RWPE2 (cell line): ENCODE measurements around the gene RPAP2.
"Not testable (repeated sequence)": the region's sequence is repeated elsewhere in the genome, so short reads cannot be mapped to it uniquely, and the experiment has no call there.

Experiments
- ATAC-seq: fragments of 200-7000 bp; cut with Tn5 transposase; 3 replicates; pipeline ENCODE4 v1.9.1; 2021; ENCODE audit warnings: low read depth
- DNase-seq: peaks from one replicate; pipeline ENCODE4 v3.0.0-alpha.2; 2020; ENCODE audit warnings: low spot score
- H3K27ac ChIP-seq: fragments of 450-650 bp; 2 replicates; pipeline ENCODE4 v1.5.1; 2017; ENCODE audit warnings: mild to moderate bottlenecking; ENCODE audit not compliant: poor library complexity, severe bottlenecking
- H3K27me3 ChIP-seq: fragments of 250-450 bp; sonication (Bioruptor Pico); 2 replicates; pipeline ENCODE4 v1.5.1; 2021; ENCODE audit warnings: mild to moderate bottlenecking, moderate library complexity; ENCODE audit not compliant: insufficient read depth, poor library complexity, severe bottlenecking
- H3K36me3 ChIP-seq: fragments of 250-450 bp; sonication (Bioruptor Pico); 2 replicates; pipeline ENCODE4 v1.5.1; 2020; ENCODE audit warnings: low read depth, mild to moderate bottlenecking, moderate library complexity
- H3K4me1 ChIP-seq: fragments of 250-450 bp; sonication (Bioruptor Pico); 2 replicates; pipeline ENCODE4 v1.5.1; 2021; ENCODE audit warnings: mild to moderate bottlenecking, moderate library complexity; ENCODE audit not compliant: insufficient read depth, poor library complexity, severe bottlenecking
- H3K4me3 ChIP-seq: fragments of 250-450 bp; sonication (Bioruptor Pico); 2 replicates; pipeline ENCODE4 v1.5.1; 2021; ENCODE audit warnings: mild to moderate bottlenecking, moderate library complexity; ENCODE audit not compliant: severe bottlenecking
- H3K9me3 ChIP-seq: fragments of 250-450 bp; sonication (Bioruptor Pico); 2 replicates; pipeline ENCODE4 v1.5.1; 2021; ENCODE audit warnings: mild to moderate bottlenecking, moderate library complexity; ENCODE audit not compliant: severe bottlenecking
- CTCF ChIP-seq: fragments of 450-650 bp; IDR thresholded peaks from one replicate; pipeline ENCODE4 v1.5.1; 2017; ENCODE audit warnings: mild to moderate bottlenecking, moderate library complexity; ENCODE audit not compliant: poor library complexity, severe bottlenecking

The RPAP2 gene

DNA sequence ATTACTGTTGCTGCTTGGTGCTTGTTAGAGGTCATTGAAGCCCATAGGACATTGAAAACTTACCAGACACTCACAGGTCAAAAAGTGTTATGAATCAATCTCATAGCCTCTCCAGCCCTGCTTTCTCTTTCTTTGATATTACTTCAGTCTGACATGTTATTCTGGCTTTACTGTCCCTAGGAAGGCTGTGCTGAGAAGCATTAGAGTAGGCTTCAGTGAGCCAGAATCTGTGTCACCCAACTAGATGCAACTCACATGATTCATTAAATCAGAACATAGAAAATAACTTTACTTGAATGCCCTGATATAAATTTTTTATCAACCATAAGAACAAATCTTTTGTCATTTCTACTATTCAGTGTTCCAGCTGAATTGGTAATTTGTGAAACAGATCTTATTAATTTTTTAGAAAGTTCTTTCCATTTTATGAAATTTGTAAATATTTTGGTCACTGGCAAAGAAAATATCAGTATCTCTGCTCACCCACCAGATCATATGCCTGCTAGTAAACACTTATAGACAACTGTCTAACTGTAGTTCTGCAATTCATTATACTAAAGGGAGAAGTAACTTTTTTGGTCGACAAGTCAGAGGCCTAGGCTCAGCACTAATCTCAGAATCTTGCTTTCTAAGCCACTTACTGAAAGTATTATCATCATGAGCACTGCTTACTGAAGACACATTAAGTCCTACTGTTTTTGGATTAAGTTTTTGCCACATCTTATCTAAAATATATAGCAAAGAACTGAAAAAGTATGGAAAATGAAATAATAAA, 48.2 kb downstream of the RPAP2 start:
- H3K27me3 ChIP-seq, result no peaks in the 10 kb centered on the region
- no peak for TF ChIP-seq CTCF
- H3K27ac ChIP-seq, result no peak overlapping the region
- DNase-seq, result no peak
- no peak overlapping the region for H3K4me3 ChIP-seq
- no peak for ATAC-seq
- no peaks in the 10 kb centered on the region for H3K9me3 ChIP-seq
- peaks cover 50% of the 10 kb centered on the region for H3K36me3 ChIP-seq
- H3K4me1 ChIP-seq, result no peaks in the 10 kb centered on the region

DNA sequence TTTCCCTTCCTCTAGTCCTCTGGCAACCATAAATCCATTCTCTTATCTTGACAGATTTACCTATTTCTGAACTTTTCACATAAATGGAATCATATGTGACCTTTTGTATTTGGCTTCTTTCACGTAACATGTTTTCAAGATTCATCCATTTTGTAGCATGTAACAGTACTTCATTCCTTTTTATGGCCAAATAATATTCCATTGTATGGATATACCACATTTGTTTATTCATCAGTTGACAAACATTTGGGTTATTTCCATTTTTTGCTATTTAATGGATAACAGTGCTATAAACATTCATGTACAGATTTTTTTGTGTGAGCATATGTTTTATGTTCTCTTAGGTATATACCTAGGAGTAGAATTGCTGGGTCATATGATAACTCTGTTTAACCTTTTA, 54.0 kb downstream of the RPAP2 start:
- H3K4me1 ChIP-seq, result no peaks in the 10 kb centered on the region
- TF ChIP-seq CTCF, result no peak
- no peak overlapping the region for H3K4me3 ChIP-seq
- no peaks in the 10 kb centered on the region for H3K9me3 ChIP-seq
- peaks cover 49% of the 10 kb centered on the region for H3K36me3 ChIP-seq
- no peak overlapping the region for H3K27ac ChIP-seq
- H3K27me3 ChIP-seq, result no peaks in the 10 kb centered on the region
- ATAC-seq, result no peak
- no peak for DNase-seq

- Histone ChIP-seq H3K27ac (no peak overlapping the region), H3K27me3 (no peaks in the 10 kb centered on the region), H3K4me3 (no peak overlapping the region), H3K4me1 (peaks cover 4% of the 10 kb centered on the region), H3K36me3 (peaks cover 52% of the 10 kb centered on the region), H3K9me3 (no peaks in the 10 kb centered on the region)
- DNase-seq (no peak), ATAC-seq (no peak)
- no peak for TF ChIP-seq CTCF
Observed at GRCh38 chr1:92354259-92354658, 55.4 kb downstream of the RPAP2 start.

- DNase-seq (no peak), ATAC-seq (no peak)
- TF ChIP-seq CTCF, result no peak
- Histone ChIP-seq H3K27me3 (no peaks in the 10 kb centered on the region), H3K9me3 (no peaks in the 10 kb centered on the region), H3K4me3 (no peak overlapping the region), H3K27ac (no peak overlapping the region), H3K36me3 (peaks cover 35% of the 10 kb centered on the region), H3K4me1 (peaks cover 7% of the 10 kb centered on the region)
Observed at GRCh38 chr1:92356956-92357355, 58.1 kb downstream of the RPAP2 start.

- H3K9me3 ChIP-seq, DNase-seq, H3K27me3 ChIP-seq, H3K27ac ChIP-seq, H3K4me3 ChIP-seq, H3K4me1 ChIP-seq: not testable (repeated sequence)
- peaks cover 21% of the 10 kb centered on the region for H3K36me3 ChIP-seq
- ATAC-seq, result peak; percentile 25; the same call in 1 of the 3 replicates
Observed at GRCh38 chr1:92359382-92359781, 60.5 kb downstream of the RPAP2 start.
